Activated CD8-positive, alpha-beta T cell treated with anti-CD3 and anti-CD28 coated beads for 36 hours (primary cell): ENCODE measurements around the gene RNU1-4. TPM values are rescaled to one million over a fixed set of nuclear protein-coding genes. Genes with fewer than 3 reads are reported as not detected.
"Not testable (repeated sequence)": the region's sequence is repeated elsewhere in the genome, so short reads cannot be mapped to it uniquely, and the experiment has no call there.

ENCODE experiments used
- ATAC-seq: fragments of 200-7000 bp; cut with Tn5 transposase; one replicate; pipeline ENCODE4 v1.10.0; 2021; ENCODE audit warnings: mild to moderate bottlenecking, moderate library complexity
- CTCF ChIA-PET: fragments of 350-600 bp; sonication (Branson Sonifier 250); formaldehyde crosslinking; loops from one replicate; lab custom pipeline; 2021; ENCODE audit warnings: antibody characterized with exemption; lab: Charles Lee
- POLR2A ChIA-PET: fragments of 350-600 bp; sonication (Branson Sonifier 250); formaldehyde crosslinking; loops from one replicate; lab custom pipeline; 2021; ENCODE audit warnings: antibody characterized with exemption; lab: Charles Lee
- DNase-seq: peaks from one replicate; pipeline ENCODE4 v3.0.0-alpha.2; 2020
- H3K27ac Mint-ChIP-seq: one replicate; pipeline ENCODE4 v1.8.0; 2021; ENCODE audit warnings: mild to moderate bottlenecking, mixed read lengths
- H3K27me3 Mint-ChIP-seq: one replicate; pipeline ENCODE4 v1.8.0; 2021; ENCODE audit warnings: mixed read lengths
- H3K36me3 Mint-ChIP-seq: one replicate; pipeline ENCODE4 v1.8.0; 2021; ENCODE audit warnings: low read depth, mixed read lengths
- H3K4me1 Mint-ChIP-seq: one replicate; pipeline ENCODE4 v1.8.0; 2021; ENCODE audit warnings: low read depth, mixed read lengths
- H3K4me3 Mint-ChIP-seq: one replicate; pipeline ENCODE4 v1.8.0; 2021; ENCODE audit warnings: mild to moderate bottlenecking, moderate library complexity, mixed read lengths
- H3K9me3 Mint-ChIP-seq: one replicate; pipeline ENCODE4 v1.8.0; 2021; ENCODE audit warnings: mixed read lengths
- CTCF ChIP-seq: fragments of 200-600 bp; IDR thresholded peaks from one replicate; pipeline ENCODE4 v1.8.0; 2022; ENCODE audit warnings: antibody characterized with exemption, mild to moderate bottlenecking
- intact Hi-C: fragments of 100-400 bp; cut with micrococcal nuclease; formaldehyde crosslinking; loops from one replicate; pipeline ENCODE4 v1.10.0; 2022
- total RNA-seq, 2 experiments: library from RNA; stranded (reverse); gene quantifications; one replicate each; pipeline ENCODE4 v1.2.3, GENCODE V29; 2021

Gene RNU1-4
- total RNA-seq, 2 experiments from 2014 or later, result 820 to 1,043 TPM

- peak; percentile 64 for ATAC-seq
- H3K4me1 Mint-ChIP-seq, H3K27me3 Mint-ChIP-seq, intact Hi-C loops, H3K4me3 Mint-ChIP-seq, H3K27ac Mint-ChIP-seq, H3K36me3 Mint-ChIP-seq, H3K9me3 Mint-ChIP-seq, DNase-seq: not testable (repeated sequence)
- ChIA-PET POLR2A (interaction anchor here (1.2 kb wide), 2 partner anchors 7 to 14 kb away, joined by 3 to 4 read pairs; no protein-coding TSS in a partner anchor), CTCF (interaction anchor here (0.9 kb wide), 1 partner anchor 10 kb away, joined by 4 read pairs; no protein-coding TSS in a partner anchor)
These were observed 40.0 kb upstream of the RNU1-4 start for GRCh38 chr1:16700138-16700895.

- intact Hi-C loops, H3K27ac Mint-ChIP-seq, DNase-seq, CTCF ChIA-PET, H3K36me3 Mint-ChIP-seq, H3K27me3 Mint-ChIP-seq, H3K9me3 Mint-ChIP-seq, H3K4me1 Mint-ChIP-seq, H3K4me3 Mint-ChIP-seq: not testable (repeated sequence)
- peak; percentile 18 for ATAC-seq
- POLR2A ChIA-PET, result interaction anchor here (1.2 kb wide), 2 partner anchors 8 to 14 kb away, joined by 3 to 4 read pairs; no protein-coding TSS in a partner anchor
These were observed 39.1 kb upstream of the RNU1-4 start for GRCh38 chr1:16701189-16701588.

GRCh38 chr1:16702280-16702679, 38.0 kb upstream of the RNU1-4 start:
- H3K36me3 Mint-ChIP-seq, DNase-seq, CTCF ChIA-PET, H3K4me1 Mint-ChIP-seq, H3K27me3 Mint-ChIP-seq, H3K9me3 Mint-ChIP-seq, H3K27ac Mint-ChIP-seq, ATAC-seq, H3K4me3 Mint-ChIP-seq, intact Hi-C loops, POLR2A ChIA-PET: not testable (repeated sequence)

GRCh38 chr1:16703141-16703540, 37.2 kb upstream of the RNU1-4 start:
- CTCF ChIA-PET, H3K27ac Mint-ChIP-seq, H3K4me1 Mint-ChIP-seq, intact Hi-C loops, H3K27me3 Mint-ChIP-seq, H3K36me3 Mint-ChIP-seq, H3K4me3 Mint-ChIP-seq, POLR2A ChIA-PET, DNase-seq, H3K9me3 Mint-ChIP-seq: not testable (repeated sequence)
- peak; percentile 19 for TF ChIP-seq CTCF
- peak; percentile 50 for ATAC-seq

- ATAC-seq, H3K36me3 Mint-ChIP-seq, H3K4me3 Mint-ChIP-seq, H3K27me3 Mint-ChIP-seq, intact Hi-C loops, H3K27ac Mint-ChIP-seq, POLR2A ChIA-PET, H3K4me1 Mint-ChIP-seq, DNase-seq, H3K9me3 Mint-ChIP-seq, CTCF ChIA-PET: not testable (repeated sequence)
These were observed 36.7 kb upstream of the RNU1-4 start for GRCh38 chr1:16703602-16704001.

- H3K4me3 Mint-ChIP-seq, H3K27me3 Mint-ChIP-seq, intact Hi-C loops, DNase-seq, H3K9me3 Mint-ChIP-seq, H3K27ac Mint-ChIP-seq, H3K36me3 Mint-ChIP-seq, H3K4me1 Mint-ChIP-seq, POLR2A ChIA-PET, CTCF ChIA-PET, ATAC-seq: not testable (repeated sequence)
These were observed 36.2 kb upstream of the RNU1-4 start for GRCh38 chr1:16704076-16704475.

- H3K4me3 Mint-ChIP-seq, H3K27me3 Mint-ChIP-seq, H3K9me3 Mint-ChIP-seq, intact Hi-C loops, CTCF ChIA-PET, DNase-seq, H3K36me3 Mint-ChIP-seq, H3K4me1 Mint-ChIP-seq, ATAC-seq, H3K27ac Mint-ChIP-seq: not testable (repeated sequence)
- POLR2A ChIA-PET, result interaction anchor here (0.6 kb wide), 1 partner anchor 96 kb away, joined by 4 read pairs; no protein-coding TSS in a partner anchor
These were observed 35.7 kb upstream of the RNU1-4 start for GRCh38 chr1:16704502-16705100.

- H3K27ac Mint-ChIP-seq, intact Hi-C loops, H3K4me3 Mint-ChIP-seq, H3K36me3 Mint-ChIP-seq, H3K4me1 Mint-ChIP-seq, ATAC-seq, H3K27me3 Mint-ChIP-seq, DNase-seq, H3K9me3 Mint-ChIP-seq, POLR2A ChIA-PET: not testable (repeated sequence)
- CTCF ChIA-PET, result interaction anchor here (1.4 kb wide), 1 partner anchor 13 kb away, joined by 3 read pairs; no protein-coding TSS in a partner anchor
These were observed 34.0 kb upstream of the RNU1-4 start for GRCh38 chr1:16706302-16706701.

GRCh38 chr1:16707130-16708093, 32.9 kb upstream of the RNU1-4 start:
- H3K9me3 Mint-ChIP-seq, intact Hi-C loops, H3K36me3 Mint-ChIP-seq, H3K27ac Mint-ChIP-seq, ATAC-seq, H3K27me3 Mint-ChIP-seq, H3K4me3 Mint-ChIP-seq, POLR2A ChIA-PET, DNase-seq, H3K4me1 Mint-ChIP-seq: not testable (repeated sequence)
- CTCF ChIA-PET, result interaction anchor here (1.0 to 1.4 kb wide), 3 partner anchors 12 to 20 kb away, joined by 3 to 4 read pairs (median 3); no protein-coding TSS in a partner anchor

- intact Hi-C loops, DNase-seq, H3K9me3 Mint-ChIP-seq, ATAC-seq, H3K36me3 Mint-ChIP-seq, H3K27ac Mint-ChIP-seq, POLR2A ChIA-PET, H3K27me3 Mint-ChIP-seq, H3K4me3 Mint-ChIP-seq, H3K4me1 Mint-ChIP-seq: not testable (repeated sequence)
- CTCF ChIA-PET, result interaction anchor here (0.9 to 1.6 kb wide), 5 partner anchors 19 to 252 kb away, joined by 3 to 5 read pairs (median 3); partner anchors contain the start of gene NBPF1
These were observed 31.6 kb upstream of the RNU1-4 start for GRCh38 chr1:16708704-16709103.
